ENCODE data around the gene HYAL2.

Gene HYAL2

GRCh38 chr3:50357481-50357880 is 34.9 kb upstream of the HYAL2 start:
- TF ChIP-seq REST (IDR thresholded peaks at IDR 0.05; ENCODE audit: insufficient read depth in 1 of 2, low read depth in 2 of 2, low read length in 2 of 2) (no peak), POLR2AphosphoS5 (IDR thresholded peaks at IDR 0.05; ENCODE audit: low read depth, low read length) (no peak), FOXP2 (optimal IDR thresholded peaks at IDR 0.05; ENCODE audit: borderline replicate concordance, extremely low read depth, extremely low read length, insufficient read depth) (no peak), TAF1 (IDR thresholded peaks at IDR 0.05; ENCODE audit: borderline replicate concordance, insufficient read depth, low read length) (no peak), SIN3A (IDR thresholded peaks at IDR 0.05; ENCODE audit: borderline replicate concordance, insufficient read depth, low read length) (no peak)

- TF ChIP-seq POLR2AphosphoS5 (IDR thresholded peaks at IDR 0.05; ENCODE audit: low read depth, low read length) (no peak), FOXP2 (optimal IDR thresholded peaks at IDR 0.05; ENCODE audit: borderline replicate concordance, extremely low read depth, extremely low read length, insufficient read depth) (no peak), SIN3A (IDR thresholded peaks at IDR 0.05; ENCODE audit: borderline replicate concordance, insufficient read depth, low read length) (no peak; the same call in 1 of the 2 replicates), TAF1 (IDR thresholded peaks at IDR 0.05; ENCODE audit: borderline replicate concordance, insufficient read depth, low read length) (no peak), REST (IDR thresholded peaks at IDR 0.05; ENCODE audit: insufficient read depth in 1 of 2, low read depth in 2 of 2, low read length in 2 of 2) (no peak)
Measured at GRCh38 chr3:50356553-50356952, 34.0 kb upstream of the HYAL2 start.

- no peak for TF ChIP-seq REST (IDR thresholded peaks at IDR 0.05; ENCODE audit: insufficient read depth in 1 of 2, low read depth in 2 of 2, low read length in 2 of 2)
- TF ChIP-seq SIN3A (IDR thresholded peaks at IDR 0.05; ENCODE audit: borderline replicate concordance, insufficient read depth, low read length) = no peak
- TF ChIP-seq POLR2AphosphoS5 (IDR thresholded peaks at IDR 0.05; ENCODE audit: low read depth, low read length) = no peak
- TF ChIP-seq FOXP2 (optimal IDR thresholded peaks at IDR 0.05; ENCODE audit: borderline replicate concordance, extremely low read depth, extremely low read length, insufficient read depth) = no peak
- no peak for TF ChIP-seq TAF1 (IDR thresholded peaks at IDR 0.05; ENCODE audit: borderline replicate concordance, insufficient read depth, low read length)
Measured at GRCh38 chr3:50355829-50356552, 33.4 kb upstream of the HYAL2 start.

- no peak for TF ChIP-seq TAF1 (IDR thresholded peaks at IDR 0.05; ENCODE audit: borderline replicate concordance, insufficient read depth, low read length)
- no peak for TF ChIP-seq SIN3A (IDR thresholded peaks at IDR 0.05; ENCODE audit: borderline replicate concordance, insufficient read depth, low read length)
- TF ChIP-seq POLR2AphosphoS5 (IDR thresholded peaks at IDR 0.05; ENCODE audit: low read depth, low read length) = no peak
- no peak for TF ChIP-seq FOXP2 (optimal IDR thresholded peaks at IDR 0.05; ENCODE audit: borderline replicate concordance, extremely low read depth, extremely low read length, insufficient read depth)
- TF ChIP-seq REST (IDR thresholded peaks at IDR 0.05; ENCODE audit: insufficient read depth in 1 of 2, low read depth in 2 of 2, low read length in 2 of 2) = no peak
Measured at GRCh38 chr3:50354850-50355249, 32.3 kb upstream of the HYAL2 start.
